ENCODE measurements around the gene EGFLAM.

- TF ChIP-seq CTCF (IDR thresholded peaks at IDR 0.05) = peak; percentile 56 to 83 (median 68)
- no peak for TF ChIP-seq POLR2A (IDR thresholded peaks at IDR 0.05)
Observed at GRCh38 chr5:38420691-38421390, 162.5 kb downstream of the EGFLAM start.

All from heart left ventricle (tissue), 13 donors.